GM21576 (cell line): Measurements from ENCODE around the gene ZNF618.

Source experiments
- ATAC-seq: cut with Tn5 transposase; IDR thresholded peaks from one replicate; pipeline ENCODE4 v1.9.1; 2021; ENCODE audit warnings: mild to moderate bottlenecking, moderate library complexity; ENCODE audit not compliant: unreplicated experiment

The ZNF618 gene

GRCh38 chr9:113909421-113909820 is 33.3 kb downstream of the ZNF618 start:
- no peak for ATAC-seq

- no peak for ATAC-seq
Measured at GRCh38 chr9:113910036-113910639, 34.0 kb downstream of the ZNF618 start.

- no peak for ATAC-seq
Measured at GRCh38 chr9:113911850-113912557, 35.9 kb downstream of the ZNF618 start.

- ATAC-seq: no peak
Measured at GRCh38 chr9:113912816-113913215, 36.7 kb downstream of the ZNF618 start.

GRCh38 chr9:113913426-113914195 is 37.5 kb downstream of the ZNF618 start:
- no peak for ATAC-seq

- ATAC-seq: no peak
Measured at GRCh38 chr9:113914517-113914916, 38.4 kb downstream of the ZNF618 start.

- no peak for ATAC-seq
Measured at GRCh38 chr9:113915817-113916434, 39.8 kb downstream of the ZNF618 start.

GRCh38 chr9:113916931-113917330 is 40.8 kb downstream of the ZNF618 start:
- no peak for ATAC-seq

- no peak for ATAC-seq
Measured at GRCh38 chr9:113918697-113919350, 42.7 kb downstream of the ZNF618 start.

GRCh38 chr9:113919382-113919781 is 43.3 kb downstream of the ZNF618 start:
- ATAC-seq: no peak

- ATAC-seq: no peak
Measured at GRCh38 chr9:113919871-113920270, 43.8 kb downstream of the ZNF618 start.

GRCh38 chr9:113920872-113921271 is 44.8 kb downstream of the ZNF618 start:
- ATAC-seq: no peak

- ATAC-seq: no peak
Measured at GRCh38 chr9:113921396-113921925, 45.4 kb downstream of the ZNF618 start.

- no peak for ATAC-seq
Measured at GRCh38 chr9:113922160-113922559, 46.1 kb downstream of the ZNF618 start.

GRCh38 chr9:113926211-113926610 is 50.1 kb downstream of the ZNF618 start:
- ATAC-seq: no peak

- no peak for ATAC-seq
Measured at GRCh38 chr9:113927277-113927676, 51.2 kb downstream of the ZNF618 start.

- no peak for ATAC-seq
Measured at GRCh38 chr9:113928269-113928668, 52.2 kb downstream of the ZNF618 start.

- ATAC-seq: no peak
Measured at GRCh38 chr9:113929634-113930389, 53.7 kb downstream of the ZNF618 start.

- ATAC-seq: no peak
Measured at GRCh38 chr9:113930390-113930783, 54.3 kb downstream of the ZNF618 start.

GRCh38 chr9:113931140-113931539 is 55.0 kb downstream of the ZNF618 start:
- no peak for ATAC-seq
